Iris pigment epithelial cell (primary cell): Measurements from ENCODE around the gene YJU2.
A peak's percentile ranks its signal among the peaks of the same experiment; 100 is the strongest.
"Not testable (repeated sequence)": the region's sequence is repeated elsewhere in the genome, so short reads cannot be mapped to it uniquely, and the experiment has no call there.

ENCODE experiments used
- DNase-seq: peaks from one replicate; pipeline ENCODE4 v3.0.0-alpha.2; 2011; ENCODE audit warnings: low read depth

Gene YJU2

DNA sequence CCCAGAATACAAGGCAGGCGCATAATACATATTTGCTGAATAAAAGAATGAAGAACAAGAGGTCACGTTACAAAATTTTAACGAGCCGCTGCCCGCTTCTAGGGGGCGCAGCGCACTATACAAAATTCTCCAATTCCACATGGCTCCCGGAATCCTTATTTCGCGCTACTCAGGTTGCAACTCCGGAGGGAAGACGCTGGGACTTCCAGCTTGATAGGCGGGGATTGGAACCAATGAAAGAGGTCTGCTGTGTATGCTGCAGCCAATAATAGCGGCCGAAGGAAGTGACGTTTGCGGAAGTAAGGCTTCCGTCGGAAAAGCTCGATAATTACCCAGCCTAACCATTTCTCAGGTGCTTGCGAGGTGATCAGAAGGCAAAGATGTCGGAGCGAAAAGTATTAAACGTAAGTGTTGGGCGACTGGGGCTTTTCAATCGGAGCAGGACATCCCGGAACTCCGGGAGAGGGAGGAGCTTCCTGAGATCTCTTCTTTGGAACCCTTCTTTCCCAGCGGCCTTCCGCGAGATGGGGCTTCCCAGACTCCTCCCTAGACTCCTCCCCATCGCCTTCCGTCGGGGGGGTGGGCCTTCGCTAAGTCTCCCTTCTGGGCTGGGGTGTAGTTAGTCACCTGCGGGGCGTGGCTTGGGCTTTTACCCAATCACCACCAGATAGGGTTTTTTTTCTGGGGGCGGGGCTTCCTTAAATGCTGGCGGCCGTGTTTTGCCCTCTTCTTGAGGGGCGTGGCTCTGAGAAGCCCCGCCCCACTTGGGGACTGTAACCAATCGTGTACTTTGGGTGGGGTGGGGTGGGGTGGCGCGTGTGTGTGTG, at the start of gene YJU2:
Gene YJU2 (plus strand): TSS at position 314 of the 827 bp plus-strand sequence. CDS start 67 bp downstream, at position 381.
- DNase-seq: peak; percentile 100

- no peak for DNase-seq
Measured at GRCh38 chr19:4197228-4197624, 49.7 kb upstream of the YJU2 start.

GRCh38 chr19:4197625-4198466, 49.0 kb upstream of the YJU2 start:
- DNase-seq: no peak

DNA sequence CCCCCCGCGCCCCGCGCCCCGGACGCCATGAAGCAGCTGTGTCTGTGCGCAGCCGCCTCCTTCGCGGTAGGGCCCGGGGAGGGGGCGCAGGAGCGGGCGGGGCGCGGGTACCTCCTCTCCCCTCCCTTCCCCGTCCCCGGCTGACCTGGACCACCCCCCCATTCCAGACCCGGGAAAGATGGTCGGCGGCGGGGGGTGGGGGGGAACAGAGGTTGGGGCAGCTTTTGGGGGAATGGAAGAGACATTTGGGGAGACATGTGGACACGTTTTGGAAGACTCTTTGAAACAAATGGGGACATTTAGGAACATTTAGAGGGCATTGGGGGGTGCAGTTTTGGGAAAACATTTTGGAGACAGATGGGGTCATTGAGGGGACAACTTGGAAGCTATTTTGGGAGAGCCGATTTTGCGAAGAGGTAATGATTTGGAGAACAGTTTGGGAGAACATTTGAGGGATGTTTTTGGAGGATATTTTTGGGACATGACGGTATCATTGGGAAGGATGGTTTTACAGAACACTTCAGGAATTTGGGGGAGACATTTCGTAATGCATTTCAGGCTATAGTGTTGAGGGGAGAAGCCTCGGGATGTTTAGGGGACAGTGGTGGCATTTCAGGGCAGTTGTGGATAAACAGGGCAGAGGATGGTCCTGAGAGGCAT, 48.3 kb upstream of the YJU2 start:
- no peak for DNase-seq

- no peak for DNase-seq
Measured at GRCh38 chr19:4199699-4200293, 47.1 kb upstream of the YJU2 start.

GRCh38 chr19:4200940-4201542, 45.8 kb upstream of the YJU2 start:
- DNase-seq: no peak

DNA sequence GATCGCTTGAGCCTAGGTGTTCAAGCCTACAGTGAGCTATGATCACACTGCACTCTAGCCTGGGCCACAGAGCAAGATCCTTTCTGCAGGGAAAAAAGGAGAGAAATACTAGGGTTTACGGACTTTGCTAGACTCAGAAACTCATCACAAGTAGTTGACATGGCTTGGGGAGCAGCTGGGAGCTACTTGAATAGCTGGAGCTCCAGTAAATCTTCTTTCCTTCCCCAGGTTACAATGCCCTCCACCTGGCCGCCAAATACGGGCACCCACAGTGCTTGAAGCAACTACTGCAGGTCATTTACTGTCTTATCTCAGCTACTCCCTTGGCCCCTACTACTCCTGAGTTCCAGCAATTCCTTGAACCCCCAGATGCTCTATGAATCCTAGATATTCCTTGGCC, 45.1 kb upstream of the YJU2 start:
- no peak for DNase-seq

GRCh38 chr19:4206818-4207484, 39.9 kb upstream of the YJU2 start:
- peak; percentile 40 for DNase-seq

- DNase-seq: peak; percentile 57
Measured at GRCh38 chr19:4208385-4209094, 38.3 kb upstream of the YJU2 start.

DNA sequence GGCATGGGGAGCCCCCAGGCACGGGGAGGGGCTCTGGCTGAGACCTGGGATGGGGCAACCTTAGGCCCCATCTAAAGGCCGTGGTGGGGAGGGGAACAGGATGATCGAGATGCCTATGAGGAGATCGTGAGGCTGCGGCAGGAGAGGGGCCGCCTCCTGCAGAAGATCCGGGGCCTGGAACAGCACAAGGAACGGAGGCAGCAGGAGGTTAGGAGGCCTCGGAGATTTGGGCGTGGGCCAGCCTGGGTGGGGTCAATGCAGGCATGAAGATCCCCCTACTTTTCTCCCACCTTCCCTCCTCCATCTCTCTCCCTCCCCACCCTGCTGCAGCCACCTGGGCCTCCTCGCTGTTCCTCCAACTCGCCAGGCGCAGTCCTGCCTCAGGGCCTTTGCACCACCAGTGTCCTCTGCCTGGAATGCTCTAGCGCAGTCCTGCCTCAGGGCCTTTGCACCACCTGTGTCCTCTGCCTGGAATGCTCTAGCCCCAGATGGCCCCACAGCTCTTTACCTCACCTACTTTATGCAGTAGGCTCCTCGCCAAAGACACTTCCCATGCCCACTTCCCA, 36.6 kb upstream of the YJU2 start:
- no peak for DNase-seq

DNA sequence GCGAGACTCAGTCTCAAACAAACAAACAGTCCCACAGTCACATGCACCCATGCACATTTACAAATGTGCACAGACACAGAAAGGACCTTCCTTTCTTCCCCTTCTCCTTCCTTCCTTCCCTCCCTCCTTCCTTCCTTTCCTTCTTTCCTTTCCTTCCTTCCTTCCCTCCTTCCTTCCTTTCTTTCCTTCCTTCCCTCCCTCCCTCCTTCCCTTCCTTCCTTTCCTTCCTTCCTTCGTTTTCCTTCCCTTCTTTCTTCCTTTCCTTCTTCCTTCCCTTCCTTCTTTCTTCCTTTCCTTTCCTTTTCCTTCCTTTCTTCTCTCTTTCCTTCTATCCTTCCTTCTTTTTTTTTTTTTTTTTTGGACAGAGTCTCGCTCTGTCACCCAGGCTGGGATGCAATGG, 33.8 kb upstream of the YJU2 start:
- DNase-seq: no peak

GRCh38 chr19:4215807-4216206, 31.1 kb upstream of the YJU2 start:
- DNase-seq: no peak

- no peak for DNase-seq
Measured at GRCh38 chr19:4216846-4217245, 30.0 kb upstream of the YJU2 start.

DNA sequence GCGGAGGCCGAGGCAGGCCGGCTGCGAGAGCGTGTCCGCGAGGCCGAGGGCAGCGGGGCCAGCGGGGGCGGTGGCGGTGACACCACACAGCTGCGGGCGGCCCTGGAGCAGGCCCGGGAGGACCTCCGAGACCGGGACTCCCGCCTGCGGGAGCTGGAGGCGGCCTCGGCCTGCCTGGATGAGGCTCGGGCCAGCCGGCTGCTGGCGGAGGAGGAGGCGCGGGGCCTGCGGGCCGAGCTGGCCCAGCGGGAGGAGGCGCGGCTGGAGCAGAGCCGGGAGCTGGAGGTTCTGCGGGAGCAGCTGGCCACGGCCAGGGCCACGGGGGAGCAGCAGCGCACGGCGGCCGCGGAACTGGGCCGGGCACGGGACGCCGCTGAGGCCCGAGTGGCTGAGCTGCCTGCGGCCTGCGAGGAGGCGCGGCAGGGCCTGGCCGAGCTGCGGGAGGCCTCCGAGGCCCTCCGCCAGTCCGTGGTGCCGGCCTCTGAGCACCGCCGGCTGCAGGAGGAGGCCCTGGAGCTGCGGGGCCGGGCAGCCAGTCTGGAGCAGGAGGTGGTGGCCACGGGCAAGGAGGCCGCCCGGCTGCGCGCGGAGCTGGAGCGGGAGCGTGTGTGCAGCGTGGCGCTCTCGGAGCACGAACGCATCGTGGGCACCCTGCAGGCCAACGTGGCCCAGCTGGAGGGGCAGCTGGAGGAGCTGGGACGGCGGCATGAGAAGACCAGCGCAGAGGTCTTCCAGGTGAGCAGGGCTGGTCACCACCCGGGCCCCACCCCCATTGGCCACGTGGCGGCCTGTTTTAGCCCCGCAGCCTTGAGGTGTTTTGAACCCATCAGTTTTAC, 29.2 kb upstream of the YJU2 start:
- no peak for DNase-seq

DNA sequence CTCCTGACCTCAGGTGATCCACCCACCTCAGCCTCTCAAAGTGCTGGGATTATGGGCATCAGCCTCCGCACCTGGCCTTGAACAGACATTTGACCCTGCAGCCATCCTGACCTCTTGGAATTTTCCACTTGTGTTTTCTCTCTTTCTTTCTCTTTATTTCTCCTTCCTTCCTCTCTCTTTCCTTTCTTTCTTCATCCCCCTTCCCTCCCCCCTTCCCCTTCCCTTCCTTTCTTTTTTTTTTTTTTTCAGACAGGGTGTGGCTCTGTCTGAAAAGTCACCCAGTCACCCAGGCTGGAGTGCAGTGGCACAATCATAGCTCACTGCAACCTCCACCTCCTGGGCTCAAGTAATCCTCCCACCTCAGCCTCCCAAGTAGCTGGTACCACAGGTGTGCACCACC, 28.4 kb upstream of the YJU2 start:
- DNase-seq: not testable (repeated sequence)

- DNase-seq: no peak
Measured at GRCh38 chr19:4220188-4220587, 26.7 kb upstream of the YJU2 start.

GRCh38 chr19:4224470-4224869, 22.4 kb upstream of the YJU2 start:
- DNase-seq: no peak

DNA sequence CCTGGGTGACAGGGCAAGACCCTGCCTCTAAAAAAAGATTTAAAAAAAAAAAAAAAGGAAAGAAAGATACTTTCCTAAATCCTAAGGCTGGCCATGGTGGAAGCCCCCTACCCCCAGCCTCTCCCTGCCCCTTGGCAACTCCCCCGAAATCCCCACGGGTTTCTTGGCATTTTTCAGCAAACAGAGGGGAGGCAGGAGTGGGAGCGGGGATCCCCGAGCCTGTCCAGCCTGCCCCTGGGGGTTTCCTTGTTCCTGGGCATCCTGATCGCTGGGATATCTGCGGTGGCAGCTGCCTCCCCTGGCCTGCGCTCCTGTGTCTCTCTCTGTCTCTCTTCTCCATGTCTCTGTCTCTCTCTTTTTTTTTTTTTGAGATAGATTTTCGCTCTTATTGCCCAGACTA, 21.0 kb upstream of the YJU2 start:
- no peak for DNase-seq

DNA sequence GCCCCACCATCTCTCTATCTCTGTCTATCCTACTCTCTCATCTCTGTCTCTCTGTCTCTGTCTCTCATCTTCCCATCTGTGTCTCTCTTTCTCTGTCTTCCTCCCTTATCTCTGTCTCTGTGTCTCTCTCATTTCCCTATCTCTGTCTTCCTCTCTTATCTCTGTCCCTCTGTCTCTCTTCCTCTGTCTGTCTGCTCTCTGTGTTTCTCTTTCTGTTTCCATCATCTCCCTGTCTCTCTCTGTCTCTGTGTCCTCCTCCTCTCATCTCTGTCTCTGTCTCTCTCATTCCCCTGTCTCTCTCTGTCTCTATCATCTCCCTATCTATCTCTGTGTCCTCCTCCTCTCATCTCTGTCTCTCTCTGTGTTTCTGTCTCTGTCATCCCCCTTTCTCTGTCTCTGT, 19.1 kb upstream of the YJU2 start:
- no peak for DNase-seq
